HT-29 (cell line): ENCODE measurements around the gene CHRNB2. TPM values are rescaled to one million over a fixed set of nuclear protein-coding genes. Genes with fewer than 3 reads are reported as not detected.

ENCODE experiments used
- DNase-seq: peaks from one replicate; pipeline ENCODE4 v3.0.0-alpha.2; 2015; ENCODE audit warnings: low spot score
- total RNA-seq: library from RNA; depleted of rRNA; stranded (reverse); fragments of >200 nt; shearing (Covaris generic); gene quantifications from 2 replicates; pipeline ENCODE4 v1.2.3, GENCODE V29; 2014

Gene CHRNB2
- total RNA-seq, 1 experiment from 2014 or later = not detected

GRCh38 chr1:154578058-154578418, 10.5 kb downstream of the CHRNB2 start:
- no peak for DNase-seq

DNA sequence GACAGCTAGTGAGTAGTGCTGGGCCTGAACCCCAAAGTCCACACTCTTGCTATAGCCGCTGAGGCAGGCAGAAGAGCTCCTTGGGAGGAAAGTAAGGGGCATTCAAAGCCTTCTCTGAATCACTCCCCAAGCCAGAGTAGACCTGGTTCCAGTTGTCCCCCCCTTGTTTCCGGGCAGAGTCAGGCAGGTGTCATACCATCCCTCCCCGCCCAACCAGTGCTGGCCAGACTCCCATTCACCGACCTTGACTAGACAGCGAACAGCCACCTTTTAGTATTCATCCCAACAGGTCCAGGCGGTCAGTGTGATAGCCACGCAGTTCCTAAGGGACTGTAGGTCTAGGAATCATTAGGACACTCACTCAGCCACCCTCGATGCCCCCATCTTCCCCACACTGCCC, 11.8 kb downstream of the CHRNB2 start:
- DNase-seq = no peak

DNA sequence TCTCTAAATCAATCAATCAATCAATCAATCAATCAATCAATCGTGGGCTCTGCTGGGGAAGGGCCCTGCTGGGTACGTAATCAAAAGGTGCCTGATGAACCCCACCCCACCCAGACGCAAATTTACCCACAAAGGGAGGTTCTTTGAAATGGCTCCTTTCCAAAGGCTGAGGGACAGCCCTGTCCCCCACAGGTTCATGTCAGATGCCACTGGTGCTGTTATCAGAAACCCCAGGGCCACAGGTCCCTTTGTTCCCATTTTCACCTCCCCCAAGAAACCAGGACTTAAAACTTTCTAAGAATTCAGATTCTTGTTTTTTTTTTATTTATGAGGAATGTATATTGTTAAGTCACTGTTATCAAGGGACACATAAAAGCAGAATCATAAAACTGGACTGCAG, 14.2 kb downstream of the CHRNB2 start:
- no peak for DNase-seq

- DNase-seq = no peak
Observed at GRCh38 chr1:154582885-154583284, 15.3 kb downstream of the CHRNB2 start.

GRCh38 chr1:154583773-154584172, 16.2 kb downstream of the CHRNB2 start:
- DNase-seq = no peak

- DNase-seq = no peak
Observed at GRCh38 chr1:154584267-154584994, 16.9 kb downstream of the CHRNB2 start.

DNA sequence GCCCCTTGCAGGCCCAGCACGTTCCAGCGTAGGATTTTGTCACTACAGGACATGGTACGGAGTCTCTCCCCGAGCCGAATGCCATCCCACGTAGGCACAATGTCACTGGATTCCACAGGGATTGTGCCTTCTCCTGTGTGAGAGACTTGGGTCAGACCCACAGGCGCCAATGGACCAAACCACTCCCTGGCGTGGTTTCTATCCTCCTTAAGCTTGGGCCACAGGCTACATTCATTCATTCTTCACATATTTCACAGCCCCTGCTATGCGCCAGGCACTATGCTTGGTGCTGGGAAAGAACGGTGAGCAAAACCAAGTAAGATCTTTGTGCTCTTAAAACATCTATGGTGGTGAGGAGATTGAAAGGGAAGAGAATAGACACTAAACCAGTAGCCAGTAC, 18.7 kb downstream of the CHRNB2 start:
- no peak for DNase-seq

DNA sequence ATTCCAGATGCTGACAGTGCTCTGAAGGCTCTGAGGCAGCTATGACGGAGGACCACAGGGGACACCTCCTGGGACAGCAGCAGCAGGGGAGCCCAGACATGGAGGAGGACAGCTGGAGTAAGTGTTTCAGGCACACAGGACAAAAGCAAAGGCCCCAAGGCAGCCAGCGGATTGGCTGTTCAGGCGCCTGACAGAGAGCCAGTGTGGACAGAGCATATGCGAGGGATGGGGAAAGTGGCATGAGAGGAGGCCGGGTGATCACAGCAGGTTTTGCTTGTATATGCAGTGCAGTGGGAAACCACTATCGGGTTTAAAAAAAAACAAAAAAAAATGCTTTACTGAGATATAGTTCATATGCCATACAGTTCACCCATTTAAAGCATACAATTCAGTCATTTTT, 19.1 kb downstream of the CHRNB2 start:
- DNase-seq = no peak

- no peak for DNase-seq
Observed at GRCh38 chr1:154589780-154590179, 22.2 kb downstream of the CHRNB2 start.

DNA sequence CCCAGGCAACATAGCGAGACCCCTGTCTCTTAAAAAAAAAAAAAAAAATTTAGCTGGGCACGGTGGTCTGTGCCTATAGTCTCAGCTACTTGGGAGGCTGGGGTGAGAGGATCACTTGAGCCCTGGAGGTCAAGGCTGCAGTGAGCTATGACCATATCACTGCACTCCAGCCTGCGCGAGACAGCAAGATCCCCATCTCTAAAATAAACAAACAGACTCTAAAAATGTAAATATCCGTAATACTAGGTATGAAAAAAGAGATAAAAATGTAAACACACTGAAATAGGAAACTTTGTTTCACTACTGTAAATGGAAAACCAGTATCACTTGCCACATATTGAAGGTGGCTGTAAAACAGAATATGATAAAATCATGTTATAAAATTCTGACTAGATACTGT, 23.2 kb downstream of the CHRNB2 start:
- no peak for DNase-seq

DNA sequence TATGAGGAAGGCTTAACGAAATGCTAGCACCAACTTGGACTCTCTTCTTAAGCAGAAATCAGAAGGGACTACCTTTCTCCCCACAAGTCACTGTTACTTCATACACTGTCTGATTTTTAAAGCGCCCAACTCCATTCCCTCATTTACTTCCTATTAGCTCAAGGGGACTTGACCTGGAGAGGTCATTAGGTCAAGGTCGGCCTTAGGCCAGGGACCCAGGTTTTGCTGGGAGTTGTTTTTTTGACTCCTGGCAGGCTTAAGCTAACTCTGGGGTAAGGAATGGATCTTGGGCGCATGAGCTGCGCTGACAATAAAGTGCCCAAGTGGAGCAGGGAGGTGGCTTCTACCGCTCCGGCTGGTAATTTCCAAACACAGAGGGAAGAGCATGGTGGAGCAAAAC, 23.6 kb downstream of the CHRNB2 start:
- DNase-seq = no peak

DNA sequence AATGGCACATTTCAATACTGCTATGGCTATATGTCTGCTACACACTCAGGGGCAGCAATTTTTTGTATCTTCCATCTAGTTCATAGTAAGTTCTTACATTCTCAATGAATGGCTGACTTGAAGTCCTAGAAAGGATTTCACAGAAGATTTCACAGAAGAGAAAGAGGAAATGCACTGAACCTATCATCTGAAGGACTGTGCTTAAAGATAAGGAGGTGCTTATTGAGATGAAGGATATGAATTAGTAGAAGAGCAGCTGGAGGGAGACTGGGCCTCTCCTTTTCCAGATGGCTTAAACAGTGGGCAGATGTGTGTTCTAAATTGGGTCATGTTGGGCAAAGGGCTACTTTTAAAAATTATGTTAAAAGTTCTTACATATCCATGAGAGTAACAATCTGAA, 25.8 kb downstream of the CHRNB2 start:
- DNase-seq = no peak

DNA sequence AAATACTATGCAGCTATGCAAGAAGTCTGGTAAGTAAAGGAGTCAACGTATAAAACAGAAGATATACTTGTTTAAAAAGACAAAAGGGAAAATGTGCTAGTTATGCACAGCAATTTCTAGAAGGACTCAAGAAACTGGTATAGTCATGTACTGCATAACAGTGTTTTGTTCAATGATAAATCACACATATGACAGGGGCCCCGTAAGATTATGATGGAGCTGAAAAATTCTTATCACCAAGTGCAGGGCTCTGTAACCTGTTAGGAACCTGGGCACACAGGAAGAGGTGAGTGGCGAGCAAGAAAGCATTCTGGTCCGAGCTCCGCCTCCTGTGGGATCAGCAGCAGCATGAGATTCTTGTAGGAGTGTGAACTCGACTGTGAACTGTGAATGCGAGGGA, 27.2 kb downstream of the CHRNB2 start:
- DNase-seq = no peak

GRCh38 chr1:154595621-154596020, 28.0 kb downstream of the CHRNB2 start:
- DNase-seq = no peak

- DNase-seq = no peak
Observed at GRCh38 chr1:154598871-154599635, 31.5 kb downstream of the CHRNB2 start.

- DNase-seq = no peak
Observed at GRCh38 chr1:154599658-154600057, 32.1 kb downstream of the CHRNB2 start.

DNA sequence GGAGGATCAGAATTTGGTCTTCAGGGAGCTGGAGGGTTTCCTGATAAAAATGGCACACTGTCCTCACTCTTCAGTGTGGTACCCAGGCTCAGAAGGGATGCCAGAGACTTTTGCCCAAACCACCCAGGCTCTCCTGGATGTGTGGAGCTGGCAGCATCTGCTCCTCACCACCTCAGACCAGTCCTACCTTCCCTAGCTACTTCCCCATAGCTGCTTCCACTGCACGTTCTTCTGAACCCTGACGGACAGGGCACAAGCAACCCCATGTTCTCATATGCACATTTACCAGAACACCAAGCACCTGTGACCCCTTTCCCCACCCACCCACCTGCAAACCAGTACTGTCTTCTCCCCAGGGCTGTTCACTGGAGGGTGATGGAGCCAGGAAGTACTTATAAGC, 35.7 kb downstream of the CHRNB2 start:
- no peak for DNase-seq

DNA sequence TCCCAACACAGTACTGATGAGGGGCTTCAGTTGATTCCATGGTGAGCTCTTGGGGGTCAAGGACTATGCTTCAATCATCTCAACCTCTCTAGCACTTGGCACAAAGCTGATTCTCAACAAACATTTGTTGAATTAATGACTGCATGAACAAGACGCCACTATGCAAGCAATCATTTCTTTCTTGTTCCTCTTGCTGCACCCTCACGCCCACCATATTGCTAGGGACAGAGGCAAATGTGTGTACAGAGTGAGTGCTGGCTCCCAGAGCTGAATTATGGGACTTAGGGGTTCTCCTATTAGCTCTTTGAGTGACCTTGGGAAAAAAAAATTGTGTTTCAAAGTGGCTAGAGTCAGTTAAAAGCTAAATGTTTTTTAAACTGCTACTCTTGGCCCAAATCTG, 38.0 kb downstream of the CHRNB2 start:
- no peak for DNase-seq

GRCh38 chr1:154607106-154607608, 39.6 kb downstream of the CHRNB2 start:
- no peak for DNase-seq

DNA sequence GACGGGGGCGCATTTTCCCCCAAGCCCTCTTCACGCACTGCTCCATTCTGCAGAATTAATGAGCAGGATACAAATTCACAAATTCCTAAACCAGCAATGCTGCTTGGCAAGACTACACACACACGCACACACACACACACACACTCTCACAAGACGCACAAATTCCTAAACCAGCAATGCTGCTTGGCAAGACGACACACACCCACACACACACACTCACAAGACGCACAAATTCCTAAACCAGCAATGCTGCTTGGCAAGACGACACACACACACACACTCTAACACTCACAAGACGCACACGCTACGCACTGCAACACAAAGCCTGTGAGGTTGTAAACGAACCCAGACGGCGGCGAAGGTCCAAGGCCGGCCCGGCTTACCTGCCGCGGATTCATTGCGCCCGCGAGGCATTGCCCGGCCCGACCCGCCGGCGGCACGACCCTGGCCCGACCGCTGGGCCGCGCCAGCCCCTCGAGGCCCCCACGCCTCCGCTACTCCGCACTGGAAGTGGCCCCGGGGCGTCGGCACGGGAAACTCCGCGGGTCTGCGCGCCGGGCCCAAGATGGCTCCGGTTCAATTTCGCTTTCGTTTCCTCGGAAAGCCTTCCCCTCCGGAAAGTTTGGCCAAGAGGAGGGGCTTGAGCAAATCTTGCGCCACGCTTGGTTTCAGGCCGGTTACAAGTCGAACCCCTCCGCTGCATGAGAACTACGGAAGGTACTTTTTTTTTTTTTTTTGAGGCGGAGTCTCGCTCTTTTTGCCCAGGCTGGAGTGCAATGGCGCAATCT, 40.2 kb downstream of the CHRNB2 start, which contains the start of gene ADAR:
ADAR (minus strand) TSS at position 578 of the 788 bp plus-strand sequence; CDS start at position 398, 180 bp downstream.
- DNase-seq = peak; percentile 78

- DNase-seq = peak; percentile 60
Observed at GRCh38 chr1:154608397-154609270, 41.1 kb downstream of the CHRNB2 start.
